Activated naive CD4-positive, alpha-beta T cell (primary cell): Measurements from ENCODE around the gene ARMC9.
"Not testable (repeated sequence)": the region's sequence is repeated elsewhere in the genome, so short reads cannot be mapped to it uniquely, and the experiment has no call there.

ENCODE experiments used
- DNase-seq, 4 experiments: peaks; one replicate each; lab custom pipeline; 2025; lab: John Stamatoyannopoulos, UW

The ARMC9 gene

GRCh38 chr2:231342061-231342711 lies 143.8 kb downstream of the ARMC9 start:
- no peak for DNase-seq

DNA sequence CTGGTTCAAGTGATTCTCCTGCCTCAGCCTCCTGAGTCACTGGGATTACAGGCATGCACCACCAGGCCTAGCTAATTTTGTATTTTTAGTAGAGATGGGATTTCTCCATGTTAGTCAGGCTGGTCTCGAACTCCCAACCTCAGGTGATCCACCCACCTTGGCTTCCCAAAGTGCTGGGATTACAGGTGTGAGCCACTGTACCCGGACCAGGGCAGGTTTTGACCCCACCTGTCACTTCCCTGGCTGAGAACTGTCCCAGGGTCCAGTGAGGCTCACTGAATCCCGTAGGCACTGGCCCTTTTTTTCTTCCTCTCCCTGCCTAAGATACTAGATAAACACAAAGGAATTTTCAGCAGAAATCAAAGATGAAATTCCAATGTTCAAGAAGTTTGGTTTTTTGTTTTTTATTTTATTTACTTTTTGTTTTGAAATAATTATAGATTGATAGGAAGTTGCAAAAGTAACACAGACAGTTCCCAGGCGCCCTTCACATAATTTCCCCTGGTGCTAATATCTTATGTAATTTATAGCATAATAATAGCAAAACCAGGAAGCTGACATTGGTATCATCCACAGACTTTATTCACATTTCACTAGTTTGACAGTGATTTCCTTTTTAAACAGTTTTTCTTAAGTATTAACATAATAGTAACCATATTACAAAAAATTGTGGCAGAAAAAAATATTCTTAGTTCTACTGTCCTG lies 144.7 kb downstream of the ARMC9 start:
- DNase-seq = no peak

DNA sequence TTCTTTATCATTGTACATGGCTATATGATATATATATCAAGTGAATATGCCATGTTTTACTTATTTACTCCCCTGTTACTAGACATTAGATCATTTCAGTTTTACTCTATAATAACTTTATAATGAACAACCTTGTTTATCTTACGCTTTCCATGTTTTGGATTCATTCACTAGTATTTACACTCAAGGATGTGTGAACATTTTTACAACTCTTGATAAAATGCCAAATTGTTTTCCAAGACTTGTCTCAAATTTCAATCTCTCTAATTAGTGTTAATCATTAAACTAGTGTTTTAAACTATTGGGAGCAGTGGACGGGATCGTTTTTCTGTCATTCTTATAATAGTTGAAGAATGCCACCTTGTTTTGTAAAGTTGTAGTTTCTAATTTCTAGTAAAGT lies 145.6 kb downstream of the ARMC9 start:
- DNase-seq = no peak

GRCh38 chr2:231344851-231345250 lies 146.4 kb downstream of the ARMC9 start:
- no peak for DNase-seq

DNA sequence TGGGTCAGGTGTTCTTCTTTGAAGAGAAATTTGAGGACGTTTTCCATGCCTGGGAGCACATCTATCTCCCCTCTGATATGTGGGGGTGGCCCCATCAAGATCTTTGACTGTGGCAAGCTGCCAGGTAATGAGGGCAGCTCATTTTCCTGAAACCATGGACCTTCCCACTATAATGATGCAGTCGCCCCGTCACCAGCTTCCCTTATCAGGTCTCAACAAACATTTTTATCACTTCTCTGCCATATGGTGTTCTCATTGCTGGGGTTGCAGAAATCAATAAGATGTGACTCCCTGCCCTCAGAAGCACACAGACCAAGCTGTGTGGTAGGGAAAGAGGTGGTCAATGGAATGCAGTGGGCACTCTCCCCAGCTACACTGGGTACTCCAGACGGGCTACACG lies 148.7 kb downstream of the ARMC9 start:
- no peak for DNase-seq

DNA sequence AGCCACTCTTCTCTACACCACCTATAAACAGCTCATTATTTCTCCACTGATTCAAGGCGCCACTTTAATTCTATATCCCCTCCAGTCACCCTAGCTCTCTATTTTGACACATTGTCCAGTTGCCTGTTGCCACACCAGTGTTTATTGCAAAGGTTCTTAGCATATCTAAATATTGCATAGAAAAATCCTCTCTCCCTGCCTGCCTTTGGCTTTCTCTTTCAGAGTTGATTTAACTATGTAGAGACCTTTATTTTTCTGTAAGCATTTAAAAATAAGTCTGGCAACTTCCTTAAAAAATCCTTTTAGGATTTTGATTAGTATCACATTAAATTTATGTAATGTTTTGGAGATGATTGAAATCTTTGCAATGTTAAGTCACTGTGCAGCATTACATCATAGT lies 149.2 kb downstream of the ARMC9 start:
- no peak for DNase-seq

DNA sequence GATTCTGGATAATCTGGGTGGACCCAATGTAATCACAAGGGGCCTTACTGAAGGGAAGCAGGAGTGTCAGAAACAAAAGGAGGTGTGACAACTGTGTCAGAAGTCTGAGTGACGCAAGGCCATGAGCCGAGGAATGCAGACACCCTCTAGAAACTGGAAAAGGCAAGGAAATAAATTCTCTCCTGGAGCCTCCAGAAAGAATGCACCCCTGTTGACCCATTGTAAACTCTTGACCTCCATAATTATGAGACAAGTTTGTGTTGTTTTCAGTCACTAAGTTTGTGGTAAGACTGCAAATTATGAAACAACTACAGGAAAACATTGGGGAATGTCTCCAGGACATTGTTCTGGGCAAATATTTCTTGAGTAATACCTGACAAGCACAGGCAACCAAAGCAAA lies 149.7 kb downstream of the ARMC9 start:
- no peak for DNase-seq

DNA sequence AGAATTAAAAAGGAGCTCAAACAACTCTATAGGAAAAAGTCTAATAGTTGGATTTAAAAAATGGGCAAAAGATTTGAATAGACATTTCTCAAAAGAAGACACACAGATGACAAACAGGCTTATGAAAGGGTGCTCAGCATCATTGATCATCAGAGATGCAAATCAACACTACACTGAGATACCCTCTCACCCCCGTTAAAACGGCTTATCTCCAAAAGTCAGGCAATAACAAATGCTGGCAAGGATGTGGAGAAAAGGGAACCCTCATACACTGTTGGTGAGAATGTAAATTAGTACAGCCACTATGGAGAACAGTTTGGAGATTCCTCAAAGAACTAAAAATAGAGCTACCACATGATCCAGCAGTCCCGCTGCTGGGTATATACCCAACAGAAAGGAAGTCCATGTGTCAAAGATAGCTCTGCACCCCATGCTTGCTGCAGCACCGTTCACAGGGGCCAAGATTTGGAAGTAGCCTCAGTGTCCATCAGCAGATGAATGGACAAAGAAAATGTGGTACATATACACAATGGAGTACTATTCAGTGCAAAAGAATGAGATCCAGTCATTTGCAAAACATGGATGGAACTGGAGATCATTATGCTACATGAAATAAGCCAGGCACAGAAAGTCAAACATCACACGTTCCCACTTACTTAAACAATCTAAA lies 150.4 kb downstream of the ARMC9 start:
- DNase-seq = no peak

DNA sequence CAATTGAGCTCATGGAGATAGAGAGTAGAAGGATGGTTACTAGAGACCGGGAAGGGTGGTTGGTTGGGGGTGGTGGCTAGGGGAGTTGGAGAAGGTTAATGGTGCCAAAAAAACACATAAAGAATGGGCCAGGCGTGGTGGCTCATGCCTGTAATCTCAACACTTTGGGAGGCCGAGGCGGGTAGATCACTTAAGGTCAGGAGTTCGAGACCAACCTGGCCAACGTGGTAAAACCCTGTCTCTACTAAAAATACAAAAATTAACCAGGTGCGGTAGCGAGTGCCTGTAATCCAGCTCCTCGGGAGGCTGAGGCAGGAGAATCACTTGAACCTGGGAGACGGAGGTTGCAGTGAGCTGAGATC lies 150.9 kb downstream of the ARMC9 start:
- DNase-seq = not testable (repeated sequence)

GRCh38 chr2:231351648-231352047 lies 153.2 kb downstream of the ARMC9 start:
- no peak for DNase-seq

DNA sequence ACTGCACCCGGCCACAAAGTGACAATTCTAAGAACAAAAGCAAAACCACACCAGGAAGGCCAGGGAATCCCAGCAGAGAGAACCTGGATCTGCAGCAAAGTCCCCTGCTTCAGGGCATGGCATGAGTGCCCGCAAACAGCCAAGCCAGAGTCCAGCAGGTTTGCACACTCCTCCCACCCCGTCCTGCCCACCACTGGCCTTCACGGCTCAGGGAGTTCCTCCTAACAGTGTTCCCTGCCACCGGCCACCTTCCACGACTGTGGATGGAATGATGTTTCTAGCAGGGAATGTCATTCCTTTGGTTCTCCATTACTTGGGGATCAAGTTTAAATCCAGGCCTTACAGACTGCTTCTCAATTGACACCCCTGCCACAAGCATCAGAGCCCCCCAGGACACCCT lies 155.0 kb downstream of the ARMC9 start:
- no peak for DNase-seq

DNA sequence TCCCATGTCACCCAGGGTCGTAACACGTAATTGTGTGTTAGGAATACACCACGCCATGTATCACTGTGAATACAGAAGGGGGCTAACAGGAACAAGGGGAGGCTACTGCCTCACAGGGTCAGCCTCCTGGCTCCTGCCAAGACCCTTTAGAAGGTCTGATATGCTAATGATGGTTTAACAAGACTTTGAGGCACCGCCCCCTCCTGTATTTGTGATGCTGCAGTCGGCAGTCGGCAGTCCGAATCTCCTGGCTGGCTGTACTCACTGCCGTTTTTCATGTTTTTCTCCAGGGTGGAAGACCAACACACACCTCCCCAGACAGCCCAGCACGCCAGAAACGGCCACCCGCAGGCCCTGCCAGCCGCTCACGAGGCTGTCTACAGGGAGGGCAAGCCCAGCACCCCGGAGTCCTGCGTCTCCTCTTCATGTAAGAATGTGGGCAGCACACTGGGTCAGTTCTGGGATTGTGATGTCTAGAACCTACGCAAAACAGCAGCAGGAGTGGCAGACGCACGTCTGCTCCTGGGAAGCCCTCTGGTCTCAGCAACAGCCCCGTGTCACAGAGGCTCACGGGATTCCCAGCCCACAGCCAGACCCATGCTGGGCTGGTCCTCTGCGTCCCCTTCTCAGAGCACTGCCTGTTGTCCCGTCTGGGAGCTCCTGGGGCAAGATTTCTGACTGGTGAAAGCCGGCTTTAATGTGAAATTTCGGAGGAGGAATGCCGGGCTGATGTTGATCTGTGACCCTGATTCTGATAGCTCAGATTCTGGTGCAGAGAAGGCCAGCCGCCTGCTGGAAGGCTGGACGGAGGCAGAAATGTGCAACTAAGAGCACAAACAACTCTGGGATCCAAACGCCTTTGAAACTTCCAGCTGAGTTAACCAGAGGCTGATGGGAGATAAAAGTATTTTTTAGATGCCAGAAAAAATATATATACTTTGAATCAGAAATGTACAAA lies 157.4 kb downstream of the ARMC9 start:
- no peak for DNase-seq

- no peak for DNase-seq
These were observed 158.0 kb downstream of the ARMC9 start for GRCh38 chr2:231356466-231356844.

- no peak for DNase-seq
These were observed 158.6 kb downstream of the ARMC9 start for GRCh38 chr2:231357048-231357447.

DNA sequence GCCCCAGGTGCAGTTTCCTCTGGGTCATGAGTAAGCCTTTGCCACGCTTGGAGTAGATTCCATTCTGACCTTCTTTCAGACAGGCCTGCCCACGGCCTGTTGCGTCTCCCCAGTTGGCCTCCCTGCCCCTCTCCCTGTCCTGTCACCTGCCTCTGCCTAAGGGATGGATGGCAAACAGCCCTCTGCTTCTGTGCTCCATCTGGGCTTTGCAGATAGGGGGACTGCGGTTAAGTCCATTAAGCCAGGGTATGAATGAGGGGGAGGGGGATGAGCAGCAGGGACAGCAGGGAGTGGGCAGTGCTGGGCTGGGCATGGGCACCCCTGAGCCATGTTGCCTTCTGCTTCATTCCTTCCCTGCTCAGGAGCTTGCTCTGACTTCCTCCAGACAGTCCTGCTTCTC lies 159.5 kb downstream of the ARMC9 start:
- no peak for DNase-seq

- no peak for DNase-seq
These were observed 161.0 kb downstream of the ARMC9 start for GRCh38 chr2:231359441-231359840.

- no peak for DNase-seq
These were observed 161.5 kb downstream of the ARMC9 start for GRCh38 chr2:231359948-231360347.

- DNase-seq = no peak
These were observed 162.0 kb downstream of the ARMC9 start for GRCh38 chr2:231360401-231360800.

GRCh38 chr2:231360881-231361371 lies 162.5 kb downstream of the ARMC9 start:
- no peak for DNase-seq

- DNase-seq = no peak
These were observed 163.5 kb downstream of the ARMC9 start for GRCh38 chr2:231361701-231362554.

DNA sequence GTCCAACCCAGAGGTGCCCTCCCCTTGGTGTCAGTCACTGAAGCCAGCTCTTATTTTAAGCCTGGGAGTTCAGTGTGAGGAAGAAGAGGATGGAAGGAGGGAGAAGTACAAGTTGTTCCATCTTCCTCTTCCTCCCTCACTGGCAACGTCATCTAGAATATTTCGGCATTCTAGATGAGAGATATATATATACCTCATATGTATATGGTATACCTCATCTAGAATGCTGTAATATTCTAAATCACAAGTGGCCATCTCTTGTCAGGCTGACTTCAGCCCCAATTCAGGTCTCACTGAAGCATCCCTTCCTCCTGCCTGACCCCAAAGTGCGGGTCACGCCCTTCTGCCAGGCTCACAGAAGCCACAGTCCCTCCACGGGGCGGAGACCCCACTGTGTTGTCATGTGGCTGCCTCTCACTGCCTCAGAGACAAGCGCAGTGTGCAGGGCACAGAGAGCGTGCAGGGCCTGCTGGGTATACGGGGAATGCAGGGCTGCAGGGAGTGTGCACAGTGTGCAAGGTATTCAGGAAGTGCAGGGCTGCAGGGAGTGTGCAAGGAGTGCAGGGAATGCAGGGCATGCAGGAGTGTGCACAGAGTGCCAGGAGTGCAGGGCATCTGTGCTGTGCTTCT lies 164.2 kb downstream of the ARMC9 start:
- DNase-seq = no peak
